ENCODE results near the gene COBL. TPM values are rescaled to one million over a fixed set of nuclear protein-coding genes. Genes with fewer than 3 reads are reported as not detected.

COBL gene
- total RNA-seq, 1 donor from 2014 or later, result not detected

- DNase-seq (ENCODE audit: low read depth, low spot score), result no peak
These were observed 192.3 kb downstream of the COBL start for GRCh38 chr7:51124321-51124720.

GRCh38 chr7:51123322-51124019 lies 193.1 kb downstream of the COBL start:
- no peak for DNase-seq (ENCODE audit: low read depth, low spot score)

GRCh38 chr7:51121931-51122425 lies 194.6 kb downstream of the COBL start:
- peak; percentile 40 for DNase-seq (ENCODE audit: low read depth, low spot score)

GRCh38 chr7:51121036-51121790 lies 195.4 kb downstream of the COBL start:
- no peak for DNase-seq (ENCODE audit: low read depth, low spot score)

GRCh38 chr7:51118628-51119027 lies 198.0 kb downstream of the COBL start:
- no peak for DNase-seq (ENCODE audit: low read depth, low spot score)

- DNase-seq (ENCODE audit: low read depth, low spot score), result no peak
These were observed 202.1 kb downstream of the COBL start for GRCh38 chr7:51114501-51114900.

- DNase-seq (ENCODE audit: low read depth, low spot score), result no peak
These were observed 202.6 kb downstream of the COBL start for GRCh38 chr7:51113962-51114361.

GRCh38 chr7:51113560-51113959 lies 203.0 kb downstream of the COBL start:
- no peak for DNase-seq (ENCODE audit: low read depth, low spot score)

- DNase-seq (ENCODE audit: low read depth, low spot score), result no peak
These were observed 205.2 kb downstream of the COBL start for GRCh38 chr7:51111241-51111940.

GRCh38 chr7:51108134-51108533 lies 208.5 kb downstream of the COBL start:
- DNase-seq (ENCODE audit: low read depth, low spot score), result no peak

- no peak for DNase-seq (ENCODE audit: low read depth, low spot score)
These were observed 212.3 kb downstream of the COBL start for GRCh38 chr7:51104278-51104677.

GRCh38 chr7:51103718-51104117 lies 212.9 kb downstream of the COBL start:
- DNase-seq (ENCODE audit: low read depth, low spot score), result no peak

GRCh38 chr7:51102828-51103227 lies 213.8 kb downstream of the COBL start:
- DNase-seq (ENCODE audit: low read depth, low spot score), result no peak

- no peak for DNase-seq (ENCODE audit: low read depth, low spot score)
These were observed 215.4 kb downstream of the COBL start for GRCh38 chr7:51101111-51101757.

- no peak for DNase-seq (ENCODE audit: low read depth, low spot score)
These were observed 226.2 kb downstream of the COBL start for GRCh38 chr7:51090411-51090810.

- DNase-seq (ENCODE audit: low read depth, low spot score), result no peak
These were observed 231.4 kb downstream of the COBL start for GRCh38 chr7:51085034-51085692.

GRCh38 chr7:51084121-51084520 lies 232.5 kb downstream of the COBL start:
- DNase-seq (ENCODE audit: low read depth, low spot score), result no peak

- no peak for DNase-seq (ENCODE audit: low read depth, low spot score)
These were observed 233.6 kb downstream of the COBL start for GRCh38 chr7:51082940-51083533.

GRCh38 chr7:51082096-51082840 lies 234.3 kb downstream of the COBL start:
- no peak for DNase-seq (ENCODE audit: low read depth, low spot score)

- DNase-seq (ENCODE audit: low read depth, low spot score), result no peak
These were observed 235.2 kb downstream of the COBL start for GRCh38 chr7:51081270-51081890.

Data from pulmonary artery endothelial cell (primary cell).